A549 treated with CpdA at 1 μM for 4 hours (cell line): Measurements from ENCODE around the gene CORO2B. TPM values are rescaled to one million over a fixed set of nuclear protein-coding genes. Genes with fewer than 3 reads are reported as not detected.

Source experiments
- total RNA-seq: library from RNA; stranded (reverse); fragments of 200-300 nt; extraction: Qiagen RNA extraction; gene quantifications from 5 replicates; pipeline ENCODE4 v1.2.3, GENCODE V29; 2022; ENCODE audit warnings: low read depth

CORO2B gene
- total RNA-seq, result 2.7 to 4.8 TPM (median 3.7 TPM) in 5 replicates

GRCh38 chr15:68578980-68579935 is at the start of gene CORO2B:
Gene CORO2B (plus strand): TSS chr15:68578993. CDS start chr15:68579263, 270 bp downstream.

Other genes with a start within 250 kb of the CORO2B start
- 2.7 to 8.7 TPM (median 5.3 TPM) in 5 replicates for gene ITGA11, start 146.8 kb upstream of the CORO2B start, total RNA-seq
- 275 to 313 TPM (median 277 TPM) in 5 replicates for gene ANP32A, start 241.9 kb downstream of the CORO2B start, total RNA-seq